PFSK-1 (cell line): ENCODE results near the gene SDHB.

ENCODE experiments used
- SIN3A ChIP-seq: IDR thresholded peaks from 2 replicates; pipeline ENCODE4 v1.6.1; 2012; ENCODE audit warnings: mild to moderate bottlenecking, low read length, moderate library complexity, borderline replicate concordance; ENCODE audit not compliant: insufficient read depth
- TAF1 ChIP-seq: IDR thresholded peaks from 2 replicates; pipeline ENCODE4 v1.6.1; 2012; ENCODE audit warnings: low read length, control low read depth, borderline replicate concordance; ENCODE audit not compliant: insufficient read depth

- TF ChIP-seq TAF1 (no peak), SIN3A (no peak)
Measured at GRCh38 chr1:17101261-17101660, 47.4 kb upstream of the SDHB start.
